Naive thymus-derived CD4-positive, alpha-beta T cell (primary cell): ENCODE measurements around the gene NEU1. TPM values are rescaled to one million over a fixed set of nuclear protein-coding genes. Genes with fewer than 3 reads are reported as not detected.

Experiments used
- ATAC-seq: fragments of 150-1000 bp; cut with Tn5 transposase; 2 replicates; pipeline ENCODE4 v1.10.0; 2021; ENCODE audit warnings: mild to moderate bottlenecking, moderate library complexity
- CTCF ChIA-PET: fragments of 350-600 bp; sonication (Branson Sonifier 250); formaldehyde crosslinking; loops from one replicate; lab custom pipeline; 2021; ENCODE audit warnings: antibody characterized with exemption; lab: Charles Lee
- POLR2A ChIA-PET: fragments of 350-600 bp; sonication (Branson Sonifier 250); formaldehyde crosslinking; loops from one replicate; lab custom pipeline; 2021; ENCODE audit warnings: antibody characterized with exemption, inconsistent platforms; lab: Charles Lee
- DNase-seq, 9 donors: peaks; one replicate each; pipeline versions ENCODE4 v3.0.0 to v3.0.0-alpha.2; 2020 to 2022; ENCODE audit warnings: mixed read lengths in 1 of 9
- H3K27ac ChIP-seq: one replicate; pipeline ENCODE4 v1.7.0; 2013; ENCODE audit warnings: mild to moderate bottlenecking, low read depth, low read length, moderate library complexity
- H3K27me3 ChIP-seq, 2 donors: one replicate each; pipeline ENCODE4 v1.7.0; 2013; ENCODE audit warnings: low read length in 2 of 2, mild to moderate bottlenecking in 2 of 2, moderate library complexity in 2 of 2; ENCODE audit not compliant: control insufficient read depth in 2 of 2, insufficient read depth in 2 of 2
- H3K36me3 ChIP-seq, 3 experiments: 1 replicate in 2 of 3; 2 replicates in 1 of 3; pipeline ENCODE4 v1.7.0; 2013; ENCODE audit warnings: low read length in 3 of 3, mild to moderate bottlenecking in 3 of 3, moderate library complexity in 1 of 3; ENCODE audit not compliant: insufficient read depth in 3 of 3, control insufficient read depth in 2 of 3
- H3K4me1 ChIP-seq, 2 donors: one replicate each; pipeline ENCODE4 v1.7.0; 2013; ENCODE audit warnings: low read length in 2 of 2, mild to moderate bottlenecking in 2 of 2, moderate library complexity in 1 of 2; ENCODE audit not compliant: control insufficient read depth in 2 of 2, insufficient read depth in 2 of 2
- H3K4me3 ChIP-seq: 2 replicates; pipeline ENCODE4 v1.7.0; 2013; ENCODE audit warnings: mild to moderate bottlenecking, low read length
- H3K9me3 ChIP-seq, 3 experiments: 1 replicate in 2 of 3; 2 replicates in 1 of 3; pipeline ENCODE4 v1.7.0; 2013; ENCODE audit warnings: low read length in 3 of 3; ENCODE audit not compliant: control insufficient read depth in 2 of 3
- H3K27ac Mint-ChIP-seq, 9 donors: one replicate each; pipeline ENCODE4 v1.8.0; 2020 to 2022; ENCODE audit warnings: mixed read lengths in 9 of 9, mild to moderate bottlenecking in 8 of 9, moderate library complexity in 5 of 9, inconsistent platforms in 2 of 9
- H3K27me3 Mint-ChIP-seq, 5 donors: one replicate each; pipeline ENCODE4 v1.8.0; 2021 to 2022; ENCODE audit warnings: mixed read lengths in 5 of 5, mild to moderate bottlenecking in 1 of 5
- H3K36me3 Mint-ChIP-seq, 5 donors: one replicate each; pipeline ENCODE4 v1.8.0; 2020 to 2022; ENCODE audit warnings: mixed read lengths in 5 of 5, mild to moderate bottlenecking in 3 of 5, inconsistent platforms in 1 of 5
- H3K4me1 Mint-ChIP-seq, 7 donors: one replicate each; pipeline ENCODE4 v1.8.0; 2020 to 2022; ENCODE audit warnings: mixed read lengths in 7 of 7, mild to moderate bottlenecking in 3 of 7, inconsistent platforms in 1 of 7
- H3K4me3 Mint-ChIP-seq, 10 donors: one replicate each; pipeline ENCODE4 v1.8.0; 2020 to 2022; ENCODE audit warnings: mild to moderate bottlenecking in 10 of 10, mixed read lengths in 10 of 10, moderate library complexity in 6 of 10, inconsistent platforms in 2 of 10
- H3K9me3 Mint-ChIP-seq, 11 donors: one replicate each; pipeline ENCODE4 v1.8.0; 2020 to 2022; ENCODE audit warnings: mixed read lengths in 11 of 11, mild to moderate bottlenecking in 4 of 11, inconsistent platforms in 1 of 11, moderate library complexity in 1 of 11
- intact Hi-C, 2 donors: fragments of 100-400 bp; cut with micrococcal nuclease; formaldehyde crosslinking; loops; one replicate each; pipeline ENCODE4 v1.15.1; 2023
- polyA plus RNA-seq, 2 donors: library from polyadenylated mRNA; unstranded; fragments of 300-500 nt; fragmentation: Illumina TruSeq; gene quantifications; one replicate each; pipeline ENCODE4 v1.2.3, GENCODE V29; 2021
- total RNA-seq, 6 experiments: library from RNA in 5 of 6; stranded (reverse) in 5 of 6; gene quantifications; 1 replicate in 5 of 6; 2 replicates in 1 of 6; pipeline ENCODE4 v1.2.3 and lab custom pipeline; 2021 to 2026

Gene NEU1
- total and polyA plus RNA-seq, 7 experiments from 2014 or later = 13.6 to 35.0 (median 19.9) TPM

- Histone ChIP-seq H3K27me3 (no peaks in the 10 kb centered on the region), H3K4me3 (peak overlapping the region; percentile 56), H3K27ac (peak overlapping the region; percentile 92), H3K4me1 (peaks cover 34 to 35% of the 10 kb centered on the region in 2 donors), H3K9me3 (no peaks in the 10 kb centered on the region), H3K36me3 (peaks cover 0 to 53% (median 14%) of the 10 kb centered on the region in 3 experiments)
- intact Hi-C loops = loop anchor here (5.0 to 10.0 kb wide), 4 partner anchors 121 to 1018 kb away; partner anchors contain the start of genes MICA (in 1 of the 2), MICB (in 1 of the 2), NELFE (in 1 of the 2) and PSMB9 (in 1 of the 2)
- CTCF ChIA-PET = interaction anchor here (0.5 to 1.7 kb wide), 4 partner anchors 26 to 475 kb away, joined by 3 to 7 read pairs (median 4); partner anchors contain the start of gene NEU1
- peaks cover 26 to 47% (median 39%) of the 10 kb centered on the region in 7 donors for H3K4me1 Mint-ChIP-seq
- peak overlapping the region; percentile 84 to 99 (median 99) for H3K4me3 Mint-ChIP-seq
- ATAC-seq (no peak), DNase-seq (peak in 1 of 9 donors; percentile 42)
- no peaks in the 10 kb centered on the region for H3K27me3 Mint-ChIP-seq
- H3K36me3 Mint-ChIP-seq = peaks cover 3 to 40% (median 24%) of the 10 kb centered on the region in 5 donors
- H3K9me3 Mint-ChIP-seq = no peaks in the 10 kb centered on the region
- POLR2A ChIA-PET = interaction anchor here (0.6 to 3.7 kb wide), 14 partner anchors 10 to 296 kb away, joined by 3 to 21 read pairs (median 5); partner anchors contain the start of genes ABHD16A, CSNK2B, DDAH2 and DDX39B
- H3K27ac Mint-ChIP-seq = peak overlapping the region; percentile 91 to 100 (median 99)
These were observed 25.9 kb downstream of the NEU1 start for GRCh38 chr6:31836474-31837368.

- POLR2A ChIA-PET = interaction anchor here (0.7 to 3.7 kb wide), 14 partner anchors 9 to 318 kb away, joined by 3 to 21 read pairs (median 5); partner anchors contain the start of genes ABHD16A, CSNK2B, DDAH2 and DDX39B
- no peak for DNase-seq
These were observed 26.6 kb downstream of the NEU1 start for GRCh38 chr6:31836047-31836473.

GRCh38 chr6:31834367-31835250 is 28.0 kb downstream of the NEU1 start:
- peak; percentile 82 for ATAC-seq
- peak overlapping the region; percentile 73 for H3K4me3 ChIP-seq
- no peaks in the 10 kb centered on the region for H3K27me3 Mint-ChIP-seq
- DNase-seq = peak; percentile 77 to 84 (median 82)
- H3K36me3 Mint-ChIP-seq = peaks cover 3 to 40% (median 19%) of the 10 kb centered on the region in 5 donors
- peaks cover 0 to 35% (median 14%) of the 10 kb centered on the region in 3 experiments for H3K36me3 ChIP-seq
- H3K4me1 ChIP-seq = peaks cover 40 to 48% of the 10 kb centered on the region in 2 donors
- no peaks in the 10 kb centered on the region for H3K9me3 ChIP-seq
- no peaks in the 10 kb centered on the region for H3K27me3 ChIP-seq
- intact Hi-C loops = loop anchor here (1.0 to 10.0 kb wide), 21 partner anchors 20 to 1020 kb away; partner anchors contain the start of genes ABHD16A (in 2 of the 2), BAG6 (in 2 of the 2), EHMT2 (in 2 of the 2) and PRRC2A (in 2 of the 2)
- peaks cover 31 to 64% (median 53%) of the 10 kb centered on the region in 7 donors for H3K4me1 Mint-ChIP-seq
- ChIA-PET CTCF (interaction anchor here (1.6 kb wide), 1 partner anchor 153 kb away, joined by 4 read pairs; no protein-coding TSS in a partner anchor), POLR2A (interaction anchor here (0.7 to 3.7 kb wide), 19 partner anchors 8 to 217 kb away, joined by 3 to 21 read pairs (median 5); partner anchors contain the start of genes ABHD16A, BAG6, C6orf47 and CSNK2B)
- no peaks in the 10 kb centered on the region for H3K9me3 Mint-ChIP-seq
- H3K27ac ChIP-seq = peak overlapping the region; percentile 92
- H3K4me3 Mint-ChIP-seq = peak overlapping the region; percentile 84 to 99 (median 99)
- H3K27ac Mint-ChIP-seq = peak overlapping the region; percentile 91 to 100 (median 99)

More at GRCh38 chr6:31836047-31836473, 26.6 kb downstream of the NEU1 start:
- Histone ChIP-seq H3K4me3 (peak overlapping the region; percentile 56), H3K27me3 (no peaks in the 10 kb centered on the region), H3K9me3 (no peaks in the 10 kb centered on the region), H3K4me1 (peaks cover 35 to 42% of the 10 kb centered on the region in 2 donors), H3K36me3 (peaks cover 0 to 50% (median 14%) of the 10 kb centered on the region in 3 experiments), H3K27ac (peak overlapping the region; percentile 92)
- intact Hi-C loops = loop anchor here (5.0 to 10.0 kb wide), 4 partner anchors 121 to 1019 kb away; partner anchors contain the start of genes MICA (in 1 of the 2), MICB (in 1 of the 2), NELFE (in 1 of the 2) and PSMB9 (in 1 of the 2)
- Mint-ChIP-seq H3K4me3 (peak overlapping the region; percentile 84 to 99 (median 99)), H3K9me3 (no peaks in the 10 kb centered on the region), H3K4me1 (peaks cover 26 to 49% (median 40%) of the 10 kb centered on the region in 7 donors), H3K36me3 (peaks cover 3 to 40% (median 24%) of the 10 kb centered on the region in 5 donors), H3K27me3 (no peaks in the 10 kb centered on the region), H3K27ac (peak overlapping the region; percentile 91 to 100 (median 99))
- ATAC-seq = no peak
- CTCF ChIA-PET = interaction anchor here (0.7 to 1.7 kb wide), 2 partner anchors 27 to 248 kb away, joined by 3 to 7 read pairs; partner anchors contain the start of gene NEU1

- Histone ChIP-seq H3K27ac (no peak overlapping the region), H3K36me3 (peaks cover 0 to 9% (median 0%) of the 10 kb centered on the region in 3 experiments), H3K9me3 (no peaks in the 10 kb centered on the region), H3K4me3 (no peak overlapping the region), H3K4me1 (peaks cover 18 to 28% of the 10 kb centered on the region in 2 donors), H3K27me3 (no peaks in the 10 kb centered on the region)
- POLR2A ChIA-PET = interaction anchor here (0.6 to 4.4 kb wide), 16 partner anchors 9 to 1003 kb away, joined by 3 to 33 read pairs (median 6); partner anchors contain the start of genes C6orf47, CSNK2B, DDAH2 and GPANK1
- H3K9me3 Mint-ChIP-seq = no peaks in the 10 kb centered on the region
- H3K27ac Mint-ChIP-seq = peak overlapping the region in 6 of 9 donors; percentile 22 to 96 (median 81)
- peak overlapping the region; percentile 86 to 100 (median 96) for H3K4me3 Mint-ChIP-seq
- no peaks in the 10 kb centered on the region for H3K27me3 Mint-ChIP-seq
- H3K4me1 Mint-ChIP-seq = peaks cover 17 to 45% (median 40%) of the 10 kb centered on the region in 7 donors
- DNase-seq (no peak), ATAC-seq (no peak)
- H3K36me3 Mint-ChIP-seq = peaks cover 0 to 18% (median 4%) of the 10 kb centered on the region in 5 donors
- CTCF ChIA-PET = interaction anchor here (0.6 to 2.4 kb wide), 14 partner anchors 14 to 280 kb away, joined by 3 to 23 read pairs (median 4); partner anchors contain the start of genes DDAH2, LY6G5C, NEU1 and VARS1
- intact Hi-C loops = loop anchor here (2.0 to 10.0 kb wide), 6 partner anchors 15 to 1023 kb away; partner anchors contain the start of genes MICA (in 1 of the 2), MICB (in 1 of the 2), PSMB9 (in 1 of the 2) and TAP1 (in 1 of the 2)
These were observed 31.0 kb downstream of the NEU1 start for GRCh38 chr6:31831350-31832215.
